VCaP (cell line): ENCODE data around the gene HNF4A.

ENCODE experiments used
- H3K27ac ChIP-seq: fragments of 450-650 bp; 2 replicates; pipeline ENCODE4 v1.5.1; 2017
- CTCF ChIP-seq: fragments of 450-650 bp; conservative IDR thresholded peaks from 2 replicates; pipeline ENCODE4 v1.5.1; 2017; ENCODE audit warnings: mild to moderate bottlenecking, moderate library complexity

The HNF4A gene

DNA sequence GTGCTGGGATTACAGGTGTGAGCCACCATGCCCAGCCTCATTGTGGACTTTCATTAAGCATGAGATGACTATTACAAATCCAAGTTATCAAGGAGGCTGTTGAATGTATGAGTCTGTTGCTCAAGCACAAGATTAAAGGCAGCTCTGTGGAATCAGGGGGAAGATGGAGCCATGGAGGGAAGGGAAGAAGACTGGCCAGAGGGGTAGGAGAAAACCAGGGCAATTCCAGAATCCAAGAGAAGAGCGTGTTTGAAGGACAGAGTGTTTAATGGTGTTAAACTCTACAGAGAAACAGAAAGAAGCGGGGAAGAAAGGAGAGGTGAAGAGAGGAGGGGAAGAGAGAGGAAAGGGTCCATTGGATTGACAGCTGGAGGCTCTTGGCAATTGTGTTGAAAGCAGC is 70.4 kb downstream of the HNF4A start:
- H3K27ac ChIP-seq = no peak overlapping the region
- TF ChIP-seq CTCF = no peak

- no peak overlapping the region for H3K27ac ChIP-seq
- TF ChIP-seq CTCF = no peak
These were observed 71.6 kb downstream of the HNF4A start for GRCh38 chr20:44426879-44427790.

DNA sequence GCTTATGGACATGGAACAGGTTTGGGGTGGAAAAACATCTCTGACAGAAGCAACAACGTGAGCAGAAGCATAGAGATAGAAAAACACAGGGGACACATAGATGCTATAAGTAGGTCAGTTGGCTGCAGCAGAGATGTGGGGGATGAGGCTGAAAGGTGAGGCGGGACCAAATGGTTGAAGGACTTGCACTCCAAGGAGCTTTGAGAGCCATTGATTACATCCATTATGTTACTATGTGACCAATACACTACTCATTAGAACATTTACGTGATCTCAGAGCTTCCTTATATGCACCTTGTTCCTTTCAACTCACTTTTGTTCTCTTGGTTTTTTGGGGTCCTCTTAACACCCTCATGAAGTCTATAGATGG is 72.3 kb downstream of the HNF4A start:
- H3K27ac ChIP-seq = no peak overlapping the region
- TF ChIP-seq CTCF = no peak

DNA sequence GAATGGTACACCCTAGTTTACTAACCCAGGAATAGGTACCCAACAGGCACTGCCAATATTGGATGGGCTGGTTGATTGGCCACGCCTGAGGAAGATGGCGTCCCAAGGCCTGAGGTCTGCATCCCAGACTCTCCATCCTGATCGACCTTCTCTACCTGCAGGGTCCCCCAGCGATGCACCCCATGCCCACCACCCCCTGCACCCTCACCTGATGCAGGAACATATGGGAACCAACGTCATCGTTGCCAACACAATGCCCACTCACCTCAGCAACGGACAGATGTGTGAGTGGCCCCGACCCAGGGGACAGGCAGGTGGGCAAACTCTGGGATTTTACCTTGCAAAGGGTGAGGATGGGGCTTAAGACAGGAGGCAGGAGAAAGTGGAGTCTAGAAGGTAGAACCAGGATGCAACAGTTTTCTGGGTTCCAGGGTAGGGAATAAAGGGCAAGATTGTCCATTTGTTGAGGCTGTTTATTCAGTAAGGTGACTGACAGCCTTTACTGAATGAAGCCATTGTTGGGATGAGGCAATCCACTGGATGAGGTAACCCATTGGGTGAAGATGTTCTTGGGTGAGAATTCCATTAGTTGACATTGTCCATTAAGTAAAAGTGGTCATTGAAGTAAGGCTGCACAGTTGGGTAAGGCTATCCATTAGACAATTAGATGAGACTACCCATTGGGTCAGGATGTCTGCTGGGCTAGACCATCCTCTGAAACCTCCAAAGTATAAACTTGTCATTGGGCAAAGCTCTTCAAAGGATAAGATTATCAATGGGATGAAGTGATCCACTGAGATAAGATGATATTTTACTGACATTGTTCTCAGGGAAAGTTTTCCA is 72.9 kb downstream of the HNF4A start:
- no peak for TF ChIP-seq CTCF
- H3K27ac ChIP-seq = no peak overlapping the region

DNA sequence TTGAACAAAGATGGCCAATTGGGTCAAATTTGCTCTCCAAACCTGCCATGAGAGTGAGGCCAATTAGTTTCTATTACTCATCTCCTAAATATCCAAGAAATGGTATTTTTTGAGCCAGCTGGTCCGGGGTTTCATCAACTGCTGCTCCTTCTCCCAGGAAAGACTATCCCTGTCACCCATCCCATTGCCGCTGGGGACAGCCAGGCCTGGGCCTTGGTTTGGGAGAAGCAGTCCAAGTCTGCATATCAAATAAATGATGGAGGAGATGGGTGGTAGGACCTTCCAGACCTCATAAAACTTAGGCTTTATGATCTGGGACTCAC is 73.5 kb downstream of the HNF4A start:
- no peak overlapping the region for H3K27ac ChIP-seq
- TF ChIP-seq CTCF = no peak

DNA sequence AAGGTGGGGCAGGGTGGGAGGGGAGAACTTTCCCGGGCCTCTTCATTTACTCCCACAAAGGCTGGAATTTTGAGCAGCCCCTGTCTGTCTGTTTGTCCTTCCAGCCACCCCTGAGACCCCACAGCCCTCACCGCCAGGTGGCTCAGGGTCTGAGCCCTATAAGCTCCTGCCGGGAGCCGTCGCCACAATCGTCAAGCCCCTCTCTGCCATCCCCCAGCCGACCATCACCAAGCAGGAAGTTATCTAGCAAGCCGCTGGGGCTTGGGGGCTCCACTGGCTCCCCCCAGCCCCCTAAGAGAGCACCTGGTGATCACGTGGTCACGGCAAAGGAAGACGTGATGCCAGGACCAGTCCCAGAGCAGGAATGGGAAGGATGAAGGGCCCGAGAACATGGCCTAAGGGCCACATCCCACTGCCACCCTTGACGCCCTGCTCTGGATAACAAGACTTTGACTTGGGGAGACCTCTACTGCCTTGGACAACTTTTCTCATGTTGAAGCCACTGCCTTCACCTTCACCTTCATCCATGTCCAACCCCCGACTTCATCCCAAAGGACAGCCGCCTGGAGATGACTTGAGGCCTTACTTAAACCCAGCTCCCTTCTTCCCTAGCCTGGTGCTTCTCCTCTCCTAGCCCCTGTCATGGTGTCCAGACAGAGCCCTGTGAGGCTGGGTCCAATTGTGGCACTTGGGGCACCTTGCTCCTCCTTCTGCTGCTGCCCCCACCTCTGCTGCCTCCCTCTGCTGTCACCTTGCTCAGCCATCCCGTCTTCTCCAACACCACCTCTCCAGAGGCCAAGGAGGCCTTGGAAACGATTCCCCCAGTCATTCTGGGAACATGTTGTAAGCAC is 74.1 kb downstream of the HNF4A start:
- TF ChIP-seq CTCF = no peak
- no peak overlapping the region for H3K27ac ChIP-seq
